OCI-LY1 (cell line): Measurements from ENCODE around the gene NECAB2.

Experiments used
- CTCF ChIP-seq: fragments of 200-600 bp; sonication (generic), shearing (Covaris generic); IDR thresholded peaks from 2 replicates; pipeline ENCODE4 v1.5.1; 2017; ENCODE audit warnings: mild to moderate bottlenecking, antibody characterized with exemption, low read length, moderate library complexity, mixed read lengths
- EZH2 ChIP-seq: fragments of 200-600 bp; sonication (generic), shearing (Covaris generic); IDR thresholded peaks from 2 replicates; pipeline ENCODE4 v1.8.0; 2017; ENCODE audit warnings: borderline replicate concordance, mixed run types, mild to moderate bottlenecking, antibody characterized with exemption, low read length, moderate library complexity, mixed read lengths

- TF ChIP-seq CTCF (no peak), EZH2 (no peak)
These were observed 54.6 kb downstream of the NECAB2 start for GRCh38 chr16:84022644-84023043.
